ENCODE data around the gene SNX22. TPM values are rescaled to one million over a fixed set of nuclear protein-coding genes. Genes with fewer than 3 reads are reported as not detected.

The SNX22 gene
- total RNA-seq, 2 experiments from 2014 or later: 0.50 to 0.60 TPM

GRCh38 chr15:64121614-64122013 is 29.9 kb upstream of the SNX22 start:
- no peaks in the 10 kb centered on the region for H3K4me1 Mint-ChIP-seq
- H3K27ac Mint-ChIP-seq: no peak overlapping the region
- no peaks in the 10 kb centered on the region for H3K9me3 Mint-ChIP-seq
- CTCF ChIA-PET: interaction anchor here (0.6 to 1.2 kb wide), 2 partner anchors 20 to 1274 kb away, joined by 3 to 7 read pairs; no protein-coding TSS in a partner anchor
- no peak for DNase-seq
- H3K4me3 Mint-ChIP-seq: no peak overlapping the region
- no peaks in the 10 kb centered on the region for H3K27me3 Mint-ChIP-seq
- POLR2A ChIA-PET: no interaction called here
- peaks cover 41% of the 10 kb centered on the region for H3K36me3 Mint-ChIP-seq (ENCODE audit: low read depth)

- H3K9me3 Mint-ChIP-seq: no peaks in the 10 kb centered on the region
- H3K27me3 Mint-ChIP-seq: no peaks in the 10 kb centered on the region
- POLR2A ChIA-PET: no interaction called here
- no peak overlapping the region for H3K27ac Mint-ChIP-seq
- no peak overlapping the region for H3K4me3 Mint-ChIP-seq
- peaks cover 47% of the 10 kb centered on the region for H3K36me3 Mint-ChIP-seq (ENCODE audit: low read depth)
- DNase-seq: no peak
- CTCF ChIA-PET: interaction anchor here (0.8 to 1.2 kb wide), 2 partner anchors 15 to 20 kb away, joined by 3 read pairs; no protein-coding TSS in a partner anchor
- H3K4me1 Mint-ChIP-seq: no peaks in the 10 kb centered on the region
These were observed 29.1 kb upstream of the SNX22 start for GRCh38 chr15:64122444-64122843.

GRCh38 chr15:64122936-64123351 is 28.6 kb upstream of the SNX22 start:
- Mint-ChIP-seq H3K9me3 (no peaks in the 10 kb centered on the region), H3K27ac (no peak overlapping the region), H3K36me3 (ENCODE audit: low read depth) (peaks cover 49% of the 10 kb centered on the region), H3K4me1 (peaks cover 3% of the 10 kb centered on the region), H3K4me3 (no peak overlapping the region), H3K27me3 (no peaks in the 10 kb centered on the region)
- CTCF ChIA-PET: interaction anchor here (0.8 to 1.2 kb wide), 2 partner anchors 15 to 19 kb away, joined by 3 read pairs; no protein-coding TSS in a partner anchor
- POLR2A ChIA-PET: no interaction called here
- no peak for DNase-seq

- POLR2A ChIA-PET: no interaction called here
These were observed 25.6 kb upstream of the SNX22 start for GRCh38 chr15:64125978-64126377.

GRCh38 chr15:64127521-64128270 is 23.8 kb upstream of the SNX22 start:
- no peak overlapping the region for H3K27ac Mint-ChIP-seq
- no peak for DNase-seq
- peaks cover 4% of the 10 kb centered on the region for H3K4me1 Mint-ChIP-seq
- H3K9me3 Mint-ChIP-seq: no peaks in the 10 kb centered on the region
- H3K27me3 Mint-ChIP-seq: no peaks in the 10 kb centered on the region
- POLR2A ChIA-PET: no interaction called here
- no peak overlapping the region for H3K4me3 Mint-ChIP-seq
- CTCF ChIA-PET: interaction anchor here (0.6 kb wide), 2 partner anchors 471 to 476 kb away, joined by 3 to 4 read pairs; no protein-coding TSS in a partner anchor
- H3K36me3 Mint-ChIP-seq (ENCODE audit: low read depth): peaks cover 60% of the 10 kb centered on the region

More at GRCh38 chr15:64125978-64126377, 25.6 kb upstream of the SNX22 start:
- no peak overlapping the region for H3K27ac Mint-ChIP-seq
- H3K9me3 Mint-ChIP-seq: no peaks in the 10 kb centered on the region
- peaks cover 47% of the 10 kb centered on the region for H3K36me3 Mint-ChIP-seq (ENCODE audit: low read depth)
- peaks cover 4% of the 10 kb centered on the region for H3K4me1 Mint-ChIP-seq
- no peaks in the 10 kb centered on the region for H3K27me3 Mint-ChIP-seq
- H3K4me3 Mint-ChIP-seq: no peak overlapping the region
- CTCF ChIA-PET: interaction anchor here (1.1 to 2.1 kb wide), 2 partner anchors 16 to 23 kb away, joined by 3 to 5 read pairs; no protein-coding TSS in a partner anchor
- no peak for DNase-seq

GRCh38 chr15:64130159-64130558 is 21.4 kb upstream of the SNX22 start:
- Mint-ChIP-seq H3K27ac (no peak overlapping the region), H3K27me3 (no peaks in the 10 kb centered on the region), H3K4me1 (peaks cover 4% of the 10 kb centered on the region), H3K4me3 (no peak overlapping the region), H3K36me3 (ENCODE audit: low read depth) (peaks cover 61% of the 10 kb centered on the region), H3K9me3 (no peaks in the 10 kb centered on the region)
- no peak for DNase-seq
- POLR2A ChIA-PET: no interaction called here
- CTCF ChIA-PET: interaction anchor here (1.1 to 1.2 kb wide), 2 partner anchors 10 to 12 kb away, joined by 3 to 6 read pairs; no protein-coding TSS in a partner anchor

- CTCF ChIA-PET: interaction anchor here (0.6 to 2.0 kb wide), 5 partner anchors 10 to 84 kb away, joined by 3 to 8 read pairs (median 6); no protein-coding TSS in a partner anchor
- no peaks in the 10 kb centered on the region for H3K9me3 Mint-ChIP-seq
These were observed 20.0 kb upstream of the SNX22 start for GRCh38 chr15:64131547-64131946.

GRCh38 chr15:64132217-64132616 is 19.3 kb upstream of the SNX22 start:
- DNase-seq: no peak
- no peak overlapping the region for H3K4me3 Mint-ChIP-seq
- no peaks in the 10 kb centered on the region for H3K27me3 Mint-ChIP-seq
- ChIA-PET POLR2A (no interaction called here), CTCF (interaction anchor here (0.8 to 2.0 kb wide), 6 partner anchors 9 to 26 kb away, joined by 3 to 8 read pairs (median 4); partner anchors contain the start of gene SNX22)
- no peak overlapping the region for H3K27ac Mint-ChIP-seq
- no peaks in the 10 kb centered on the region for H3K9me3 Mint-ChIP-seq
- peaks cover 4% of the 10 kb centered on the region for H3K4me1 Mint-ChIP-seq
- H3K36me3 Mint-ChIP-seq (ENCODE audit: low read depth): peaks cover 61% of the 10 kb centered on the region

More at GRCh38 chr15:64131547-64131946, 20.0 kb upstream of the SNX22 start:
- POLR2A ChIA-PET: no interaction called here
- no peak for DNase-seq
- Mint-ChIP-seq H3K36me3 (ENCODE audit: low read depth) (peaks cover 62% of the 10 kb centered on the region), H3K4me1 (peaks cover 4% of the 10 kb centered on the region), H3K4me3 (no peak overlapping the region), H3K27ac (no peak overlapping the region), H3K27me3 (no peaks in the 10 kb centered on the region)

- no peak for DNase-seq
- CTCF ChIA-PET: interaction anchor here (0.5 to 1.9 kb wide), 7 partner anchors 11 to 524 kb away, joined by 3 to 6 read pairs (median 4); partner anchors contain the start of gene SNX22
- Mint-ChIP-seq H3K36me3 (ENCODE audit: low read depth) (peaks cover 52% of the 10 kb centered on the region), H3K9me3 (no peaks in the 10 kb centered on the region), H3K4me1 (no peaks in the 10 kb centered on the region), H3K4me3 (no peak overlapping the region), H3K27me3 (no peaks in the 10 kb centered on the region), H3K27ac (no peak overlapping the region)
- POLR2A ChIA-PET: no interaction called here
These were observed 17.7 kb upstream of the SNX22 start for GRCh38 chr15:64133623-64134344.

GRCh38 chr15:64134345-64134829 is 17.1 kb upstream of the SNX22 start:
- no peaks in the 10 kb centered on the region for H3K4me1 Mint-ChIP-seq
- ChIA-PET POLR2A (no interaction called here), CTCF (interaction anchor here (0.7 to 1.9 kb wide), 6 partner anchors 11 to 524 kb away, joined by 3 to 6 read pairs (median 4); partner anchors contain the start of gene SNX22)

GRCh38 chr15:64136347-64136746 is 15.2 kb upstream of the SNX22 start:
- no peak for DNase-seq
- no peak overlapping the region for H3K4me3 Mint-ChIP-seq

More at GRCh38 chr15:64134345-64134829, 17.1 kb upstream of the SNX22 start:
- Mint-ChIP-seq H3K4me3 (no peak overlapping the region), H3K9me3 (no peaks in the 10 kb centered on the region), H3K27ac (no peak overlapping the region), H3K36me3 (ENCODE audit: low read depth) (peaks cover 52% of the 10 kb centered on the region), H3K27me3 (no peaks in the 10 kb centered on the region)
- DNase-seq: no peak

GRCh38 chr15:64137226-64137833 is 14.2 kb upstream of the SNX22 start:
- DNase-seq: no peak
- H3K36me3 Mint-ChIP-seq (ENCODE audit: low read depth): peaks cover 38% of the 10 kb centered on the region
- H3K27me3 Mint-ChIP-seq: no peaks in the 10 kb centered on the region
- H3K9me3 Mint-ChIP-seq: no peaks in the 10 kb centered on the region
- POLR2A ChIA-PET: no interaction called here
- H3K4me1 Mint-ChIP-seq: no peaks in the 10 kb centered on the region
- CTCF ChIA-PET: interaction anchor here (0.6 to 0.9 kb wide), 2 partner anchors 15 to 573 kb away, joined by 3 read pairs; no protein-coding TSS in a partner anchor
- no peak overlapping the region for H3K27ac Mint-ChIP-seq
- H3K4me3 Mint-ChIP-seq: no peak overlapping the region

More at GRCh38 chr15:64136347-64136746, 15.2 kb upstream of the SNX22 start:
- no peaks in the 10 kb centered on the region for H3K9me3 Mint-ChIP-seq
- ChIA-PET POLR2A (no interaction called here), CTCF (interaction anchor here (1.1 kb wide), 1 partner anchor 27 kb away, joined by 3 read pairs; the partner anchor contains the start of gene PPIB)
- H3K4me1 Mint-ChIP-seq: no peaks in the 10 kb centered on the region
- peaks cover 47% of the 10 kb centered on the region for H3K36me3 Mint-ChIP-seq (ENCODE audit: low read depth)
- H3K27ac Mint-ChIP-seq: no peak overlapping the region
- H3K27me3 Mint-ChIP-seq: no peaks in the 10 kb centered on the region
